GM18870 (cell line): Measurements from ENCODE around the gene TOX4.

Source experiments
- ATAC-seq: cut with Tn5 transposase; IDR thresholded peaks from one replicate; pipeline ENCODE4 v1.9.1; 2021; ENCODE audit warnings: moderate library complexity; ENCODE audit not compliant: unreplicated experiment

TOX4 gene

DNA sequence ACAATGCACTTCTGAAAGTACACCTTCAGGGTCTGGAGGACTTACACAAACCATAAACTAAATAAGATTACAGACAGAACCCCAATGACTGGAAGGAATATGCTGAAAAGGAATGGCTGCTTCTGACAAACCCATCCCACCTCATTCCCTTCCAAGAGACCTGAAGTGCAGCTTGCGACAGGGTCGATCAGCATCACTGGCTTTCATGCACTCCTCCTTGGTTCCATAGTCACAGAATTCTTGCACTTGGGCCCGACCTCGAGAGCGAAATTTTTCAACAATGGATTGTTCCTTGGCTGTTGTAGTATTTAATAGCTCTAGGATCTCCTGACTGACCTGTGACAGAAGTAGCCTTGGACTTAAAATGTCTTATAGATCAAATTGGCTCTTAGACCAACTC lies 24.6 kb downstream of the TOX4 start:
- no peak for ATAC-seq

DNA sequence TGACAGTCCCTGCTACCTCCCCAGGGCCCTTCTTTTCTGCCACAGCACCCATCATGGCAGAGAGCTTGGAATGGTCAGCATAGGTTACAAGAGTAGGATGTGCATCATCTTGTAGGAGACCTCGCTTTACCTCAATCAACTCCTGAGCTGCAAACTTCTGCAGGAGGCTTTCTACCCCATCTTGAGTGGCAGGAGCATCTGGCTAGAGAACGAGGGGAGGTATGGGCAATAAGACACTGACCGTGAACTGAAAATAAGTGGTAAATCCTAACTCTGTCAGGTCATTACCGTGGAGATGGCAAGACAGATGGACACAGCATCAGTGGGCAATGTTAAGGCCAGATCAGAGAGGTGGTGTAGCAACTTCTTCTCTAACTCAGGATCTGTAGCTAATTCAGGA lies 26.4 kb downstream of the TOX4 start:
- no peak for ATAC-seq

DNA sequence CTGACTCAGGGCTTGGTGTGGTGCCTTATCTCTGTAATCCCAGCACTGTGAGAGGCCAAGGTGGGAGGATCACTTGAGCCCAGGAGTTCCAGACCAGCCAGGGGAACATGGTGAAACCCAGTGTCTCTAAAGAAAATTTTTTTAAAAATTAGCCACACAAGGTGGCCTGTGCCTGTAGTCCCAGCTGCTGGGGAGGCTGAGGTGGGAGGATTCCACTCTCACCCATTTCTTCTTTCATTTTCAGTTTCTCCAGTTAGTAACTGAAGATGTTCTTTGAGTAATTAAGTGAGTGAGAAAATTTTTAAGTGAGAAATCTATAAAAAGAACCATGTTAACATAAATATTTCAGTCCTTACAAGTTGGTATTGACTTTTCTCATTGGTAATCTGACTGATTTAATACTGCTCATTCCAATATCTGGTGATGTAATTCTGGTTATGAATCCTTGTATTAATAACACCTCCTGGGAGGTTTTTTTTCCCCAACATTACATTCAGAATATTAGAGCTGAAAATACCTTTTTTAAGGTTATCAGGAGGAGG lies 28.1 kb downstream of the TOX4 start:
- peak; percentile 88 for ATAC-seq

DNA sequence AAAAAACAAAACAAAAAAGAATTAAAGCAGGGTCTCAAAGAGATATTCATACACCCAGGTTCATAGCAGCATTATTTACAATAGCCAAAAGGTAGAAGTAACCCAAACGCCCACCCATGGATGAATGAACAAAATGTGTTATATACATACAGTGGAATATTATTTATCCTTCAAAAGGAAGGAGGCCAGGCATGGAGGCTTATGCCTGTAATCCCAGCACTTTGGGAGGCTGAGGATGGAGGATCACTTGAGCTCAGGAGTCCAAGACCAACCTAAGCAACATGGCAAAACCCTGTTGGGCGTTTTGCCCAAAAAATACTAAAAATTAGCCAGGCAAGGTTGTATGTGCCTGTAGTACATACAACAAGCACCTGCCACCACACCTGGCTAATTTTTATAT lies 29.6 kb downstream of the TOX4 start:
- ATAC-seq = no peak

DNA sequence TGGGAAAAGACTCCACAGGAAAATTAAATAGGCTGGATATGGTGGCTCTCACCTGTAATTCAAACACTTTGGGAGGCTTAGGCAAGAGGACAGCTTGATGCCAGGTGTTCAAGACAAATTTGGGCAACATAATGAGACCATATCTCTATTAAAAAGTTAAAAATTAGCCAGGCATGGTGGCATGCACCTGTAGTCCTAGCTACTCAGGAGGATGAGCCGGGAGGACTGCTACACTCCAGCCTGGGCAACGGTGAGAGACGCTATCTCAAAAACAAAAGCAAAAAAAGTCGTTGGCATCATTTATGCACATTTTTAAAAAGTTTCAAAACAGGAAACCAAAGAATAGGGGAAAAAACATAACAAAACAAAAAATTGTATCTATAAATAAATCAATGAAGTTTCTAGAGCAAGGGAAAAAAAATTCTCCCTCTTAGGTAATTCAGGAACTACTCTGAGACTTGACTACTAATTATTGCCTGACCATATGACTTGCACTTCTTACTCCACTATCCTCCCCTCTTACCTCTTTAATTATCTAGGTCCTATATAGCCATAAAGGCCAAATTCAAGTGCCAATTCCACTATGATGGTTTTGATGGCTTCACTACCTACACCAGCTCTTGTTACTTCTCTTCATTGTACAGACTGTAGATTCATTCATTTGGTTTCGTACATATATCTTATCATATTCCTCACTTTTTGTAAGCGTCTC lies 32.6 kb downstream of the TOX4 start:
- ATAC-seq = no peak

DNA sequence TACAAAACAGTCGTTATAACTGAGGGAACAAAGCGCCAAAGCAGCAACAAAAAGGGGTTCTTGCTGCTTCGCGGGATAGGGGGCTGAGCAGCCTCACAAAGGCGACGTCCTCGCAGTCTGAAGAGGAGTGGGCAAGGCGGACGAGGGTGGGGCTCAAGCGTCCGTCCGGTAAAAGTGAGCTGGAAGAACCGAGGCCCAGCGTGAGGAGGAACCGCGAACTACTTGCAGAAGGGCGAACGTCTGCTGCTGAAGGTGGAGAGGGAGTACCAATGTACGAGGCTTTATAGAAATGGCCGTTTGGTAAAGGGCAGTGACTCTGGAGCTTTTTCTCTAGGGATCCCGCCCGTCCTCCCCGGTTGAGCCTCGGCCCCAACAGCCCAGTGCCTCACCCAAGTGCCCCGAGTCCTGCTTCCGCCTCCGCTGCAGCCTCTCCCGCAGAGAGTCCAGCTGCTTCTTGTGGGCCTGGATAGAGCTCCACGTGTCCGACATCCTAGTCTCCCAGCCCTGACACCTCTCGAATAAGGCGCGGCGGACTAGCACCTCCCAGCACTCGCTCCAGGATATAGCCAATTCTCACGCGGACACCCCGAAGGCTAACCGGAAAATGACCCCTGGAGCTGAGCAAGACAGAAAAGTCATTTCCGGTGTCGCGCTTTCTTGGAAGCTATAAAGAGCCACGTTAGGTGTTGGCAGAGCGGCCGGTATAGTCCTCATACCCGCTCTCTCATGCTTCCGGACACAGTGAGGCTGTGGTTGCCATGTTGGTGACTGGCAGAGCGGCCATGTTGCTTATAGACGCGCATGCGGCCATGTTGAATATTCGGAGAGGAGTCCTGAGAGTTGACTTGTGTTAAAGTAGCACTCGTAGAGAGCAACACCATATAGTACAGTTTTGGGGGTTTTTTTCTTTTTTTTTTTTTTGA lies 34.0 kb downstream of the TOX4 start, which contains the start of gene METTL3:
Gene METTL3 (minus strand): TSS at position 606 of the 923 bp plus-strand sequence. CDS start 117 bp downstream, at position 489.
- ATAC-seq = peak; percentile 96

DNA sequence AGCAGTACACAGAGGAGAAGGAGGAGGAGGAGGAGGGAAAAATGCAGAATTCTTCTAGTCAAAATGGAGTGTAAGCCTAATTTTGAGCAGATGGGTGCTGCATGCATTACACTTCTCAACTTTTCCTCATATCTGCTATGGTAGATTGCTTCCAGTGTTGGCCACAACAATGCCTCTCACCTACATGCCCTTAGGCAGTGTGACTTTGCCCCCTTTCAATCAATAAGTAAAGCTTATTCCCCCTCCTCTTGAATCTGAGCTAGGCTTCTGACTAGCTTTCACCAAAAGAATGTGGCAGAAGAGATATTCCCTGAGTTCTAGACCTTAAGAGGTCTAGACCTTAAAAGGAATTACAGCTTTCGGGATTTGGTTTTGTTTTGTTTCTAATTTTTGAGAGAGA lies 37.3 kb downstream of the TOX4 start:
- ATAC-seq = no peak

DNA sequence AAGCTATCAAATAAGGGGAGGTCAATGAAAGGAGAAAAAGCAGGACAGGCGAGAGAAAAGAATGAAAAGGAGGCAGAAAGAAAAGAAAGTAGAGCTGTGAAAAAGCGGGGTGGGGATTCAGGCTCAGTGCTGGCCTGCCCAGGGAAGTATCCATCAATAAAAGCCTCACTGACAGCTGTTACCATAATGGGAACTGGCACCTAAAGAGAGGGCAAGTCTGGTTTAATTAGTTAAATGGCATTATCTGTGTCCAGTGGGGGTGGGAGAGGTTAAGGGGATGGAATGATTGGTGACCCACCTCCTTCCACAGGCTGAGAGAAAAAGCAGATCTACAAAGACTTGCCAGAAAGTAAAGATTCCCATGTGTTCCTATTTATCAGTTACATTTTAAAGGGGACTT lies 41.7 kb downstream of the TOX4 start:
- ATAC-seq = no peak

DNA sequence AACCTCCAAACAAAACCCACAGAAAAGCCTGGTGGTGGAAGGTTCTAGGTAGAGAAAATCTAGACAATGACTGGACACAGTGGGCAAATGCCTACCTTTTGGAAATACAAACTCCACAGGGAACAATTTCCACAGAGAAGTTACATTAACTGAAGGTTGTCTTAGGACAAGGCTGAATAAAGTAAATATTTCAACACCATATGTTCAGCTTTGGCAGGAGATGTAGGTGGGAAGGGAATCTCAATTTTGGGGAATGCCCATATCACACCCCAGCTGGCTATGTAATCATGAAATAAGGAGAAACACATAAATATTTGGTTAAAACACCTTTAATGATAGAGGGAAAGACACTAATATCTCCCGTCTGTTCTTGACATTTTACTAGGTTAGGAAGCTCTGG lies 43.8 kb downstream of the TOX4 start:
- no peak for ATAC-seq

DNA sequence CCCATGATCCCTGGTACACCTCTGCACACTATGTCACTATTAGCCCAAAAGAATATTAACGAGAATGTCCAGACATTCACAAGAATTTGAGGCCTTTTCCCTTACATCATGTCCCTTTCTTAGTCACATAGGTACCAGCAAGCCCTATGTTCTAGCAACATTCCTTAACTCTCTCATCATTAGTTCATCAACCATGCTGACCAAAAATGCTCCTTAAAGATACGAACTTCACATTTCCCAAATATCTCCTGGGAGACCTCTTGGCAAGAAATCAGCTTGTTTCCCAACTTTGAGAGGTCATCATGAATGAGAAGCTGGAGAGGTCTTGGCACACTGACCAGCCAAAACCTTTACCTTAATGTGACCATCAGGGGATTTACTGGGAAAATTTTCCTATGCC lies 44.5 kb downstream of the TOX4 start:
- no peak for ATAC-seq

DNA sequence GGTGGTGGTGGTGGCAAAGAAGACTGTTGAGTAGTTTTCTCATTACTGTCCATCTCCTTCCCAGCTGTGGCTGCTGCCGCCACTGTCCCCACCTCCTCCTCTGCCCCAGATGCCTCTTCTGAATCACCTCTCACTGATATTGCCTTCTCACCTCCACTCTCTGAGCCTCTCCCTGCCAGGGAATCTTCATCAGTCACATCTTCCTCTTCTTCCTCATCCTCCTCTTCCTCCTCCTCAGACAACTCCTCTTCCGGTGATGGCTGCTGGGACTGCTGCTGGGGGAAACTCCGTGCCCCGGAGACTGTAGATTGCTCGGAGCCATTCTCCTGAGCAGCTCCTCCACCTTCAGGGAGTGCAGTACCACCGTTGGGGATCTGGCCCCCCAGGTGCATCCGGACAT lies 46.2 kb downstream of the TOX4 start:
- ATAC-seq = no peak

DNA sequence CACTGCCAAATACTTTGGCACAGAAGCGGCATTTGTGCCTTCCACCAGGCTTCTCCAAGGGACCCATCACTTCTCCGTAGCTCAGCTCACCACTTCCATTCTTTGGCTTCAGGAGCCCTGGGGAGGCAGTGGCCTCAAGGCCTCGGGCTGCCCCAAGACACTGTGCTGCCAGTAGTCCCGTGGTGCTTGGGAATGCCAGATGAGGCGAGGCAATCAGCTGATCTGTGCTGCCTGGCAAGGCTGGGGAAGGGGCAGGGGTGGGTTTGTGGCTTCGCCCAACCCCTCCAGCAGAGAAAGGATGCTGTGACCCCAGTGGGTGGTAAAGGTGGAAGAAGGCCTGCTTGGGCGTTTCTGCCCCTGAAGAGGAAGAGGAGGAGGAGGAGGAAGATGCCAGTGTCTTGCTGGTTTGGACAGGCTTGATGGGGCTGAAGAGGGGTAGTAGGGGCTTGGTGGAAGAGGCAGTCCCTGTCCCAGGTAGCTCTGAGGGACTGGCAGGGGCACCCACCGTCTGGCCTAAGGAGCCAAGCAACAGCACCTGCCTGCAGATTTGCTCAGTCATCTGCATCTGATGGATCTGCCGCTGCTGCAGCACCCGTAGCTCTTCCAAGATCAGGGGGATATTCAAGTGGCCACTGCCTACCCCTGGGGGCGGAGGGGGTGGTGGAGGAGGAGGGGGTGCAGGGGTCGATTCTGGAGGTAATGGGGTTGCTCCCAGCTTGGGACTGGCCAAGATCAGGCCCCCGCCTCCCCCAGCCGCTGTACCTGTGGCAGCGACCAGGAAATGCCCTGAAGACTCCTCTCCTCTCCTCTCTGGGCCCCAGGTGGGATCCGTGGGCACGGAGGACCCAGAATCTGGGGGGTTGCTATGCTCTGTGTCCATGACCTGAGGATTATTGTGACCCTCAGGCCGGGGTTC lies 47.8 kb downstream of the TOX4 start:
- ATAC-seq = no peak

DNA sequence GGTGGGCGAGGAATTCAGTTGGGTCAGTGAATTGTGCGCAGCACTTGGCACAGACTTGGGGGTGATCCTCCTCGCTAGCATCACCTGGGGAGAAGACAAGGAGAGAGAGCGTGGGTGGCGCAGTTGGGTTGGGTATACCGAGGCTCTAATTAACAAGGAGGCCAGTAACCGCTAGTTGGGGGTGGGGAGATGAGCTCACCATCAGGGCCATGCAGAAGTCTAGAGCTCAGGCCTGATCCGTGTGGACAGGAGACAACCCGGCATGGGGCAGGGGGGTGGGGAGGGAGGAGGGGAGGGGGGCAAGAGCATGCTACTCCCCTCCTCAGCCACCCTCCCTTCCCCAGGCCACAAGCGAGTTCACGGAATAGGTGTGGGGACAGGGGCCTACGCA lies 48.6 kb downstream of the TOX4 start:
- no peak for ATAC-seq

DNA sequence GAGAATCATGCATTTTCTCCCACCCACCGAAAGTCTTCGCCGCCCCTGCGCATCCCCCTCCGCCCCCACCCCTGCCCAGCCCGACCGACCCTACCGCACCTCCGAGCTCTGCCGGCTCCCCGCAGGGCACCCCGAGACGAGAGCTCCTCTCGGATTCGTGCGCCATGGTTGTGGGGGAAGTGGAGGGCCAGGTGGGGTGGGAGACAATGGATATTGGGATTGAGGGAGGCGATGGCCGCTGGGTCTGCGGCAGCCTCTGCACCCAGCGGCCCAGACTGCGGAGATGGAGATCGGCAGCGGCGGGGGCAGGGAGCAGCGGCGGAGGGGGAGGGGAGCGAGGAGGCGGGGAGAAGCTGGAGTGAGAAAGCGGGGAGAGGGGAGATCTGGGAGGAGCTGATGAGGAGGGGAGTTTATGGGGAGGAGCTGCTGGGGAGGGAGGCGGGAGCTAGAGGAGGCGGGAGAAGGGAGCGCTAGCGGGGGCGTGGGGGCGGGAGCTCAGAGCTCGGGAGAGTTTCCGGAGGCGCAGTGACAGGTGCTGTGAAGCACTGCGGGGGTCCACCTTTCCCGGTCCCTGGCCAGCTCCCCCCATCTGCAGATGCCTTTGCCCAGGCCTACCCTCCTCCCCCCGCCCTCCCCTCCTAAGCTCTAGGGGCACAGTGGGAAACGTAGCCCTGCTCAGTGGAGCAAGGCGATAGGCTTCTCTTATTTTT lies 49.1 kb downstream of the TOX4 start, which contains the start of gene SALL2:
Gene SALL2 (minus strand): TSS at position 385 of the 710 bp plus-strand sequence. CDS start 219 bp downstream, at position 166.
- no peak for ATAC-seq

DNA sequence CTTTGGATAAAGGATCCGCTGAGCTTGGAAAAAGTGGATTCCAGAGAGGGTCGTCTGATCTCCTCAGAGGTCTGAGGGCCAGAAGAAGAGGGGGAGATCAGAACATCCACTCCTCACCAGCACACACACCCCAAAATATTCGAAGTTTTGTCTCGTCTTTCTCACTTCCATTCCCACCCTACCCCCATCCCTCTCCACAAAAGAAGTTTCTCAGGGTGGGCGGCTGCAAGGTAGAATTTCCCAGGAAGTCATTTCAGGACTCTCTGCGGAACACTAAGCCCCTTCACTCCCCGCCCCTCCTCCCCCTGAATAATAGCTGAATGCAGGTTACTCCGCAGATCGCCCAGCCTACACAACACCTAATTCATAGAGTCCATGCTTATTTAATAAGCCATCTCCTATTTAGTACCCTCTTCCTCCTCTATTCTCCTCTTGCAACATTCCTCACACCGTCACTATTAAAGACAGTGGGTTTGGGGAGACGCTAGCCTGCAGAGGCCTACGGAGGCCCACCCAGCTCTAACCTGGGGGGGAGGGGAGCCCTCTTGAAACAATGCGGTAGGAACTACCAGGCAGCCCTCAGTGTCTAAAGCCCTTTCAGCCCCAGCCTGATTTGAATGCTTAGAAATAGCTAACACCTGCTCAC lies 49.8 kb downstream of the TOX4 start:
- ATAC-seq = no peak

DNA sequence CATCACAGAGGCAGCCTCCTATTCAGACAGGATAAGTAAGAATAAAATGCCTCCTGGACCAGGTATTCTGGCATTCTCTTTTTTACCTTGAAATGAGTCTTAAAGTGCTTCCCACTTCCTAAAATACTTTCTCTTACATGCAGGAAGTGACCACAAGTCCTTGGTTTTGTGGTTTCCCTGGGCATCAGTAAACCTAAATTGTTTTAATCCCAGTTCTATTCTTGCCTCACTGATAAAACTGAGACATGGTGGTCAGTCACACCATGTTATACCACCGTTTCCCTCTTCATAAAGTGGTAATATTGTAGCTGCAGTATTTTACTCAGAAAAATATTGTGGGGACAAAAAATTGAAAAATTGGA lies 50.3 kb downstream of the TOX4 start:
- ATAC-seq = no peak

DNA sequence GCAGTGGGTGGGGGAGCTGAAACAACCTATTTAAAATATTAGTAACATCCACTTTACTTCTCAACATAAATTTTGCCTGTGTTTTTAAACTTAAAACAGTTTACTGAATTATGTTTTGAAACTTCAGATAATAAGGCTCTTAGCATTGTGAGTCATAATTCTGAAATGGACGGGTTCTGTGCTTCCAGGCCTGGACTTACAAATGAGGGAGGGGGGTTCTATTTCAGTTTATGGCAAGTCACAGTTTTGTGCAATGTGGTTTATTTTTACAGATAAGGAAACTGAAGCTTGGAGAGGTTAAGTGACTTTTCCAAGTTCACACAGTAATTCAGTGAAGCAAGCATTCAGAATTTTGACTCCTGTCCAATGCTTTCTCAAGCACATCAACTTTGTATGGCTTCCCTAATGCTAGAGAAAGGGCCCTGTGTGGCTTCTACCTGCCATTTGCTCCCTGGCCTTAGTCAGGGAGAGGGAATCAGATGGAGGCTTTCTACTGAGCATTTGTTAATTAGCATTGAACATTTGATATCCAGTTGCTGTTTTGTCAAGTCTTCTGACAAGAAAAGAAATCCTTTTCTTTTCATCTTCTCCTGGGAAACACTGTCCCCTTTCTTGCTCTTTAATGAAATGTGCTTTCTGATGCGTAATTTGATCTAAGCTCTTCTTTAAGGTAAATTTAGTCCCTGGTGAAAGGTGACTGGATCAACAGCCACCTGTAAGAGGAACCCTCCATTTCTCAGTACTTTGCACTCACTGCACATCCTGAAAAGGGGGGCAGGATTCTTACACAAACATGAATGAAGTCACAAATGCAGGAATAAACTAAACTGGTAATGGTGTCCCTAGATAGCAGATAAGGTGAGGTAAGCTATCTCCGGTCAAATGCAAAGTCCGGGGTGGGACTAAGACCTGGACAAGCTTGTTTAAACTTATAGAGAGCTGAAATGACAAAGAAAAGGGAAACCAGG lies 51.7 kb downstream of the TOX4 start:
- no peak for ATAC-seq

DNA sequence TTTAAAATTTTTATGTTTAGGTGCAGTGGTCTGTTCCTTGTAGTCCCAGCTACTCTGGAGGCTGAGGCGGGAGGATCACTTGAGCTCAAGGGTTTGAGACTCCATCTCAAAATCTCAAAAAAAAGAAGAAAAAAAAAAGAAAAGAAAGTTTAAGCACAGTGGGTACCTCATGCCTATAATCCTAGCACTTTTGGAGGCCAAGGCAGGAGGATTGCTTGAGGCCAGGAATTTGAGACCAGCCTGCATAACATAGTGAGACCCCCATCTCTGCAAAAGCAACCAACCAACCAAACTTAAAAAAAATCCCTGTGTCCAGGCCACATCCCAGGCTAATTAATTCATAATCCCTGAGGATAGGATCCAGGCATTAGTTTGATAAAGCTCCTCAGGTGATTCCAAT lies 52.5 kb downstream of the TOX4 start:
- ATAC-seq = no peak

DNA sequence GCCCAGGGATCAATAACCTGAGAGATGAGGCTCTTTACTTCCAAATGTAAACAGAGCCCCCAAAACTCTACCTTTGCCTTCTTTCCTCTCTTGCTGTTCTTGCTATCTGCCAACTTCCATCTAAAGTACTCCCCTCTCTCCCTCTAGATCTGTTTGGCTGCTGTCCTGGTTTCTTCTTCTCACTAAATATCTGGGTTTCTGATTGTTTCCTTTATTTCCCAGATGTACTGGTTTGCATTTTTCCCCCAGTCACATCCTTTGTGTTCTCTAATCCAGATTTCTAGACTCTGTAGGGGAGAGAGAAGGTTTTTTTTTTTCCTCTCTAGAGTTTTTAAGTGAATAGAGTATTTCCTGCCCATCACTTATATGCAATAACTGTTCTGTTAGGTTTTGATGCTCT lies 56.3 kb downstream of the TOX4 start:
- no peak for ATAC-seq
